PC-9 (cell line): Measurements from ENCODE around the gene BNIP2.
A peak's percentile ranks its signal among the peaks of the same experiment; 100 is the strongest.

Experiments
- CTCF ChIP-seq: fragments of 200-600 bp; sonication (generic); conservative IDR thresholded peaks from 2 replicates; pipeline ENCODE4 v1.6.1; 2017; ENCODE audit warnings: mixed run types, antibody characterized with exemption, mild to moderate bottlenecking, moderate library complexity
- EZH2 ChIP-seq: fragments of 200-600 bp; sonication (generic); IDR thresholded peaks from 2 replicates; pipeline ENCODE4 v1.8.0; 2017; ENCODE audit warnings: antibody characterized with exemption, low read depth

DNA sequence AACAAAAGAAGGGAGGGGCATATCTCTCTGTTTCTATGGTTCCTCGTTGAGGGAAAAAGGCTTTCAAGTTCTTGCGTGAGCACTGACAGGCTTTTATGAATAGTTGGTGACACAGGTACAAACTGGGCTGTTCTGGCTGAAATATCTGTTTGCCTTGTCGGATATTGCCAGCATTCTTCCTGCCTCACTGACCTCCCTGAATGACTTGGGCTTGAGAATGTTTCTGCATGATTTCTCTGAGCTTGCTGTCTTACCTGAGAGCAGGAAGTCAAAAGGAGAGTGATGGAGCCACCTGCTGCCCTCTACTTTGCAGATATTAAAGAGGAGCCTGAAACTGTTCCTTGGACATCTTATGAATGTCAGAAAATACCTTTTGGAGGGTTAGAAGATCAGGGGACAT, 72.7 kb downstream of the BNIP2 start:
- TF ChIP-seq CTCF (peak; percentile 47; the same call in 1 of the 2 replicates), EZH2 (no peak)
